T1000 (cell line): ENCODE measurements around the gene GSPT1.
A peak's percentile ranks its signal among the peaks of the same experiment; 100 is the strongest.
"Not testable (repeated sequence)": the region's sequence is repeated elsewhere in the genome, so short reads cannot be mapped to it uniquely, and the experiment has no call there.

Experiments used
- DNase-seq: peaks from one replicate; lab custom pipeline; 2025; ENCODE audit warnings: mixed read lengths; lab: John Stamatoyannopoulos, UW

Gene GSPT1

GRCh38 chr16:11857161-11857560 lies 58.6 kb downstream of the GSPT1 start:
- no peak for DNase-seq

GRCh38 chr16:11852092-11852809 lies 63.5 kb downstream of the GSPT1 start:
- no peak for DNase-seq

GRCh38 chr16:11851294-11852091 lies 64.3 kb downstream of the GSPT1 start, which contains the start of gene RSL1D1:
Gene RSL1D1, minus strand, starts transcription at chr16:11851542. Its CDS starts 30 bp downstream, at chr16:11851512.
- DNase-seq, result peak; percentile 90

- no peak for DNase-seq
Measured at GRCh38 chr16:11848842-11849241, 66.9 kb downstream of the GSPT1 start.

GRCh38 chr16:11844499-11844898 lies 71.3 kb downstream of the GSPT1 start:
- no peak for DNase-seq

GRCh38 chr16:11843861-11844260 lies 71.9 kb downstream of the GSPT1 start:
- no peak for DNase-seq

- no peak for DNase-seq
Measured at GRCh38 chr16:11843206-11843605, 72.5 kb downstream of the GSPT1 start.

GRCh38 chr16:11841026-11841425 lies 74.7 kb downstream of the GSPT1 start:
- DNase-seq, result no peak

GRCh38 chr16:11836650-11837244 lies 79.0 kb downstream of the GSPT1 start:
- DNase-seq, result no peak

GRCh38 chr16:11835891-11836649 lies 79.7 kb downstream of the GSPT1 start:
- no peak for DNase-seq

GRCh38 chr16:11835309-11835708 lies 80.4 kb downstream of the GSPT1 start:
- DNase-seq, result no peak

GRCh38 chr16:11833951-11834695 lies 81.6 kb downstream of the GSPT1 start:
- no peak for DNase-seq

- no peak for DNase-seq
Measured at GRCh38 chr16:11828696-11829095, 87.1 kb downstream of the GSPT1 start.

GRCh38 chr16:11825520-11826165 lies 90.1 kb downstream of the GSPT1 start:
- not testable (repeated sequence) for DNase-seq

- DNase-seq, result no peak
Measured at GRCh38 chr16:11824362-11824761, 91.4 kb downstream of the GSPT1 start.

- not testable (repeated sequence) for DNase-seq
Measured at GRCh38 chr16:11823645-11824044, 92.1 kb downstream of the GSPT1 start.

- no peak for DNase-seq
Measured at GRCh38 chr16:11819798-11820197, 96.0 kb downstream of the GSPT1 start.

- DNase-seq, result not testable (repeated sequence)
Measured at GRCh38 chr16:11818970-11819369, 96.8 kb downstream of the GSPT1 start.
